ENCODE measurements around the gene CHN2.

GRCh38 chr7:29434380-29434768, 239.8 kb downstream of the CHN2 start:
- TF ChIP-seq CTCF (IDR thresholded peaks at IDR 0.05) = no peak
- TF ChIP-seq EZH2 (IDR thresholded peaks at IDR 0.05; ENCODE audit: borderline replicate concordance, insufficient read depth, low read depth, low read length, poor library complexity, severe bottlenecking) = no peak

Measured in B cell (primary cell).